ENCODE results near the gene FLOT1.

Gene FLOT1

GRCh38 chr6:30752157-30752927 lies 9.9 kb upstream of the FLOT1 start:
- peak; percentile 6 for TF ChIP-seq CTCF (IDR thresholded peaks at IDR 0.05; ENCODE audit: low read depth, low read length)
- DNase-seq (ENCODE audit: low read depth, low spot score) = peak; percentile 100
- in situ Hi-C loops (cut with HindIII; ENCODE audit: low sequenced_read_pairs) = no loop called here
- H3K4me3 ChIP-seq (ENCODE audit: low read depth, low read length) = no peak overlapping the region

- TF ChIP-seq CTCF (IDR thresholded peaks at IDR 0.05; ENCODE audit: low read depth, low read length) = no peak
- no peak for DNase-seq (ENCODE audit: low read depth, low spot score)
- in situ Hi-C loops (cut with HindIII; ENCODE audit: low sequenced_read_pairs) = no loop called here
These were observed 7.8 kb upstream of the FLOT1 start for GRCh38 chr6:30750379-30750668.

GRCh38 chr6:30749554-30750378 lies 7.3 kb upstream of the FLOT1 start:
- no peak overlapping the region for H3K4me3 ChIP-seq (ENCODE audit: low read depth, low read length)
- no peak for TF ChIP-seq CTCF (IDR thresholded peaks at IDR 0.05; ENCODE audit: low read depth, low read length)
- DNase-seq (ENCODE audit: low read depth, low spot score) = no peak
- in situ Hi-C loops (cut with HindIII; ENCODE audit: low sequenced_read_pairs) = no loop called here

More at GRCh38 chr6:30750379-30750668, 7.8 kb upstream of the FLOT1 start:
- no peak overlapping the region for H3K4me3 ChIP-seq (ENCODE audit: low read depth, low read length)

DNA sequence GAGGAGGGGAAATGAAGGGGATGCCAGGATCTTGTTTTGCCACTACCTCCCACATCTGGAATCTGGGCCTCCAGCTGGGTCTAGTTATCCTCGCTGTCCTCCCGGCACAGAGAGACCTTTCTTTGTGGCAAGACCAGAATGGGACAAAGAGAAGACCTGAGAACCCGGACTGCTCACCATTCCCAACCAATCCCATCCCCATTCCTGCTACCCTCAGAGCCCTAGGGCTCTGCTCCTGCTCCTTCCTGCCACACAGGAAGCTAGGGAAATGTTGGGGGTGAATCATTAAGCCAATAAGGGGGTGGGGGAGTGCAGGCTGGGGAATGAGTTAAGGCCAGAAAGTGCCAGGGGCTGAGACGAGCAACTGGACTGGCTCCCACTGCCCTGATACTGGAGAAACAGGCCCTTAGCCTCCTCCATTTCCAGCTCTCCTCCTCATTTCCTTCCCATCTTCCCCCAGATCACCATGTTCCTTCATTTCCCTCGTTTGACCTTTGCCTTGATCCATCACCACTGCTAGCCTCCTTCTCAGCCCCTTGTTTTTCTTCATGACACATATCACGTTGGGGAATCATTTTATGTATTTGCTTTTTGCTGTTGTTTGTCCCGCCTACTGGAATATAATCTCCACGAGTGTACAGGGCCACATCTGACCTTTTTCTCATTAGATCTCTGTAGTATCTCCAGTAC lies 6.5 kb upstream of the FLOT1 start:
- in situ Hi-C loops (cut with HindIII; ENCODE audit: low sequenced_read_pairs) = no loop called here
- DNase-seq (ENCODE audit: low read depth, low spot score) = no peak
- no peak overlapping the region for H3K4me3 ChIP-seq (ENCODE audit: low read depth, low read length)
- TF ChIP-seq CTCF (IDR thresholded peaks at IDR 0.05; ENCODE audit: low read depth, low read length) = no peak

DNA sequence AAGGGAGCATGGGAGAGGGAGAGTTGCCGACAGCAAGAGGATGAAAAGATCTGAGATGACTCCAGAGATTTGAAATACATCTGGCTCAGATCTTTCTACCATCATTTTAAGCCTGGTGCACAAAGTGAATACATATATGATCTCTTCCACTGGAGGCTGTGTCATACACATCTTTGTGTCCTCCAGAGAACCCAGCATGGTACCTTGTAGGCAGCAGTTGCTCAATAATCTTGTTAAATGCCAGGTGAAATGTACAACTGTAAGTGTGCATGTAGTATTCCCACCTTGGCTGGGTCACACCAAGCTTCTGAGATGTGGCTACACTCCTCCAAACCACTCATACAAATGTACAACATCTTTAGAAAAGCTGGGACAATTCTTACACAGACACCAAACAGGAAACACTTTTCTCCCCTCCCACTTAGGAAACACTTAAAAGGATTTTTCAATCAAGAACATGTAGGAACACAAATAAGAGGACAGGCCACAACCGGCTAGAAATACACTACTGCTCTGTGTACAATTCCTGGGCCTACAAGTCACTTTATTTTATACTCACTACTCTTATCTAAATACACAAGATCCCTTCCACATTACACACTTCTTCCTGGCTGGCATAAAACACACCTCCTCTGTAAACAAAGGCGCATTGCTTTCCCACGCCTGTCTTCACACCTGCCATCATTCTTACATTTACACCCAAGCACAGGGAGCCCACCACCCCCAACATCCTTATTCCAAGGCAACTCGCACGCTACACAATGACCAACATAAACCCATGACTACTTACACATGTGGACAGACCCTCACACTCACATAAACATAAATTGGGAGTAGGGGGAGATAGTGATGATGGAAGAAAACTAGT lies 5.6 kb upstream of the FLOT1 start:
- in situ Hi-C loops (cut with HindIII; ENCODE audit: low sequenced_read_pairs) = no loop called here
- no peak overlapping the region for H3K4me3 ChIP-seq (ENCODE audit: low read depth, low read length)
- TF ChIP-seq CTCF (IDR thresholded peaks at IDR 0.05; ENCODE audit: low read depth, low read length) = no peak
- DNase-seq (ENCODE audit: low read depth, low spot score) = no peak

DNA sequence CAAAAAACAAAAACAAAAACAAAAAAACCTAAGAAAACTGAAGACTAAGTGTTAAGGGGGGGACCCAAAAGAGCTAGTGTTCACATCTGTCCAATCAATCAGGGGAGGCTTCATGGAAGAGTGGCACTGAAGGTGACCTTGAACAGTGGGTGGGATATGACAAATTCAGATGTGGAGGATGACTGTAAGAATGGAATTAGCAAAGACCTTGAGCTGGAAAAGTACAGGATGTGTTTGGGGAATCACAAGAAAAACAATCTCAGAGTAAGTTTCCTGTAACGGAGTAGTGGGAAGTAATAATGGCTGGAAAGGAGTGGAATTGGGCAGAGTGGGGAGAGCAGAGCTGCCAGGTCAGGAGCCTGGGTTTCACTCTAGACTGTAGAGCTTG lies 4.8 kb upstream of the FLOT1 start:
- in situ Hi-C loops (cut with HindIII; ENCODE audit: low sequenced_read_pairs) = no loop called here
- no peak for TF ChIP-seq CTCF (IDR thresholded peaks at IDR 0.05; ENCODE audit: low read depth, low read length)
- DNase-seq (ENCODE audit: low read depth, low spot score) = no peak
- H3K4me3 ChIP-seq (ENCODE audit: low read depth, low read length) = no peak overlapping the region

Measured in astrocyte of the spinal cord (primary cell).